Panc1 (cell line): ENCODE measurements around the gene RPS18. TPM values are rescaled to one million over a fixed set of nuclear protein-coding genes. Genes with fewer than 3 reads are reported as not detected.

ENCODE experiments used
- ATAC-seq: fragments of 200-7000 bp; cut with Tn5 transposase; 2 replicates; pipeline ENCODE4 v1.9.1; 2020; ENCODE audit warnings: mild to moderate bottlenecking, moderate library complexity
- BruUV-seq: library from RNA; stranded (reverse); fragments of 400-500 nt; replicated peaks from 2 replicates; lab custom pipeline; 2021; lab: Mats Ljungman, UMichigan
- CTCF ChIA-PET: fragments of 300-600 bp; sonication (Branson Sonifier 250); formaldehyde crosslinking; loops from one replicate; lab custom pipeline; 2022; ENCODE audit warnings: antibody characterized with exemption; lab: Charles Lee
- POLR2A ChIA-PET: fragments of 300-600 bp; sonication (Branson Sonifier 250); formaldehyde crosslinking; loops from one replicate; lab custom pipeline; 2022; ENCODE audit warnings: antibody characterized with exemption; lab: Charles Lee
- DNase-seq: peaks from one replicate; pipeline ENCODE4 v3.0.0-alpha.2; 2010; ENCODE audit warnings: low read depth, low spot score
- H3K27ac ChIP-seq: 2 replicates; pipeline ENCODE4 v1.5.1; 2011; ENCODE audit warnings: mild to moderate bottlenecking, low read length, inconsistent platforms
- H3K27me3 ChIP-seq: fragments of 200-500 bp; sonication (Bioruptor generic); 2 replicates; pipeline ENCODE4 v1.6.0; 2014; ENCODE audit warnings: low read length, inconsistent platforms; ENCODE audit not compliant: control insufficient read depth, insufficient read depth
- H3K36me3 ChIP-seq: fragments of 200-500 bp; sonication (Bioruptor generic); 2 replicates; pipeline ENCODE4 v1.5.1; 2014; ENCODE audit warnings: inconsistent platforms, mild to moderate bottlenecking, low read length, moderate library complexity; ENCODE audit not compliant: control insufficient read depth, insufficient read depth
- H3K4me1 ChIP-seq: 2 replicates; pipeline ENCODE4 v1.5.1; 2011; ENCODE audit warnings: inconsistent platforms, mild to moderate bottlenecking, low read length, moderate library complexity; ENCODE audit not compliant: control insufficient read depth, insufficient read depth
- H3K4me3 ChIP-seq, 2 experiments: 2 replicates each; pipeline ENCODE4 v1.5.1; 2011 to 2012; ENCODE audit warnings: low read depth in 2 of 2, low read length in 2 of 2, mild to moderate bottlenecking in 2 of 2, inconsistent platforms in 1 of 2, moderate library complexity in 1 of 2
- H3K9me3 ChIP-seq: fragments of 200-500 bp; sonication (Bioruptor generic); 2 replicates; pipeline ENCODE4 v1.5.1; 2014; ENCODE audit warnings: low read depth, mild to moderate bottlenecking, inconsistent platforms, low read length, moderate library complexity; ENCODE audit not compliant: control insufficient read depth, insufficient read depth
- POLR2AphosphoS5 ChIP-seq: IDR thresholded peaks from 2 replicates; pipeline ENCODE4 v1.6.1; 2012; ENCODE audit warnings: mild to moderate bottlenecking, low read depth, low read length, moderate library complexity
- REST ChIP-seq, 2 experiments: IDR thresholded peaks; 2 replicates each; pipeline ENCODE4 v1.6.1; 2011 to 2012; ENCODE audit warnings: low read depth in 2 of 2, control low read depth in 1 of 2, low read length in 1 of 2, mild to moderate bottlenecking in 1 of 2, moderate library complexity in 1 of 2; ENCODE audit not compliant: insufficient read depth in 1 of 2
- SIN3A ChIP-seq: IDR thresholded peaks from 2 replicates; pipeline ENCODE4 v1.6.1; 2012; ENCODE audit warnings: low read depth, mild to moderate bottlenecking, low read length, moderate library complexity, borderline replicate concordance; ENCODE audit not compliant: insufficient read depth
- TCF7L2 ChIP-seq: IDR thresholded peaks from 2 replicates; pipeline ENCODE4 v1.6.1; 2011; ENCODE audit warnings: mild to moderate bottlenecking, low read depth, low read length, inconsistent platforms
- in situ Hi-C: cut with HindIII; loops from 2 replicates; pipeline ENCODE4 v1.10.0; 2016; ENCODE audit warnings: low sequenced_read_pairs, low pct_unique_long_range_greater_than_20kb
- intact Hi-C: fragments of 100-400 bp; cut with micrococcal nuclease; formaldehyde crosslinking; loops from one replicate; pipeline ENCODE4 v1.10.0; 2022; ENCODE audit not compliant: unreplicated experiment
- total RNA-seq: library from RNA; stranded (reverse); gene quantifications from one replicate; pipeline ENCODE4 v1.2.1, GENCODE V29; 2021; ENCODE audit not compliant: unreplicated experiment
- TF ChIP-seq, protein P1 (sequence below): fragments of 450-650 bp; IDR thresholded peaks from 2 replicates; pipeline ENCODE4 v1.5.1; 2017; ENCODE audit warnings: mild to moderate bottlenecking

RPS18 gene
- total RNA-seq, 1 experiment from 2014 or later, result 1,987 TPM

DNA sequence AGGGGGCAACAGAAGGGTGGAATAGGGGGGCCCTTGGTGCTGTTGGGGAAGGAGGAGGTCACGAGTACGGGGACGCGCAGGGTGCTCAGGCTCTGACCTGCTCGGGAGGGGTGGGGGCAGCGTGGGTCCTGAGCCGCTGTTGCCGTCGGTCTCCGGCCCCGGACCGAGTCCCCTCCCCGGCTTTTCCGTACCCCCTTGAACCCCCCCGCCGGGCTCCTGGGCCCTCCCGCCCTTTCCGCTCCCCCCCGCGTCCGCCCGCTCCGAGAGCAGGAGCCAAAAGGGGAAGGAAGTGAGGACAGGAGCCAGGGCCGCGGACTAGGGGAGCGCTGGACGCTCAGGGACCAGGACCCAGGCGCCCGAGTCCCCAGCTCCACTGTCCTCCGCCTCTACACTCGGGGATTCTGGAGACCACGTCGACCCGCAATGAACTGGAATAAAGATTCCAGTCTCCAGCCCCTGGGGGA, 26.9 kb downstream of the RPS18 start, which contains the start of gene RGL2:
Gene RGL2, minus strand, starts transcription at position 170 of the 464 bp plus-strand sequence. CDS start 332 bp downstream, outside the sequence.
- peak; percentile 32 for ATAC-seq
- POLR2A ChIA-PET, result interaction anchor here (0.6 to 1.1 kb wide), 2 partner anchors 9 to 255 kb away, joined by 3 read pairs; partner anchors contain the start of genes PFDN6 and WDR46
- Histone ChIP-seq H3K4me3 (peak within 1 kb of the TSS; percentile 72 to 80), H3K27me3 (no peaks in the 10 kb centered on the region), H3K36me3 (peaks cover 10% of the 10 kb centered on the region), H3K9me3 (no peaks in the 10 kb centered on the region), H3K27ac (peak within 1 kb of the TSS; percentile 97), H3K4me1 (peaks cover 13% of the 10 kb centered on the region)
- no peak for TF ChIP-seq TCF7L2
- no peak for TF ChIP-seq REST (IDR thresholded peaks at IDR 0.05; ENCODE audit: insufficient read depth in 1 of 2, low read depth in 2 of 2, low read length in 1 of 2)
- no peak for TF ChIP-seq POLR2AphosphoS5
- TF ChIP-seq, protein P1, sequence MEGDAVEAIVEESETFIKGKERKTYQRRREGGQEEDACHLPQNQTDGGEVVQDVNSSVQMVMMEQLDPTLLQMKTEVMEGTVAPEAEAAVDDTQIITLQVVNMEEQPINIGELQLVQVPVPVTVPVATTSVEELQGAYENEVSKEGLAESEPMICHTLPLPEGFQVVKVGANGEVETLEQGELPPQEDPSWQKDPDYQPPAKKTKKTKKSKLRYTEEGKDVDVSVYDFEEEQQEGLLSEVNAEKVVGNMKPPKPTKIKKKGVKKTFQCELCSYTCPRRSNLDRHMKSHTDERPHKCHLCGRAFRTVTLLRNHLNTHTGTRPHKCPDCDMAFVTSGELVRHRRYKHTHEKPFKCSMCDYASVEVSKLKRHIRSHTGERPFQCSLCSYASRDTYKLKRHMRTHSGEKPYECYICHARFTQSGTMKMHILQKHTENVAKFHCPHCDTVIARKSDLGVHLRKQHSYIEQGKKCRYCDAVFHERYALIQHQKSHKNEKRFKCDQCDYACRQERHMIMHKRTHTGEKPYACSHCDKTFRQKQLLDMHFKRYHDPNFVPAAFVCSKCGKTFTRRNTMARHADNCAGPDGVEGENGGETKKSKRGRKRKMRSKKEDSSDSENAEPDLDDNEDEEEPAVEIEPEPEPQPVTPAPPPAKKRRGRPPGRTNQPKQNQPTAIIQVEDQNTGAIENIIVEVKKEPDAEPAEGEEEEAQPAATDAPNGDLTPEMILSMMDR, result no peak
- no peak for TF ChIP-seq SIN3A
- CTCF ChIA-PET, result interaction anchor here (0.6 to 1.6 kb wide), 3 partner anchors 19 to 84 kb away, joined by 5 to 9 read pairs (median 5); partner anchors contain the start of genes B3GALT4 and ZBTB22
- DNase-seq, result no peak
- no TSS peak for BruUV-seq
- intact Hi-C loops (no loop called here), in situ Hi-C loops (no loop called here)

- CTCF ChIA-PET, result interaction anchor here (0.6 to 1.6 kb wide), 4 partner anchors 18 to 187 kb away, joined by 5 to 9 read pairs (median 7); partner anchors contain the start of genes B3GALT4 and ZBTB22
- ATAC-seq (peak; percentile 81), DNase-seq (no peak)
- Histone ChIP-seq H3K4me3 (peak overlapping the region; percentile 72 to 80), H3K9me3 (no peaks in the 10 kb centered on the region), H3K36me3 (peaks cover 10% of the 10 kb centered on the region), H3K27ac (peak overlapping the region; percentile 97), H3K4me1 (peaks cover 13% of the 10 kb centered on the region), H3K27me3 (no peaks in the 10 kb centered on the region)
- intact Hi-C loops (no loop called here), in situ Hi-C loops (no loop called here)
- TF ChIP-seq POLR2AphosphoS5, result peak; percentile 94
- peak; percentile 78 for TF ChIP-seq SIN3A
- TF ChIP-seq, protein P1, result peak; percentile 91
- peak; percentile 43 to 69; a peak in 2 of 4 replicates for TF ChIP-seq REST (IDR thresholded peaks at IDR 0.05; ENCODE audit: insufficient read depth in 1 of 2, low read depth in 2 of 2, low read length in 1 of 2)
- no peak; the same call in 1 of the 2 replicates for TF ChIP-seq TCF7L2
- BruUV-seq, result TSS peak; percentile 96
- POLR2A ChIA-PET, result interaction anchor here (0.5 to 1.1 kb wide), 4 partner anchors 10 to 327 kb away, joined by 3 to 6 read pairs (median 4); partner anchors contain the start of genes PFDN6, WDR46 and ZBTB22
These were observed 27.5 kb downstream of the RPS18 start for GRCh38 chr6:33299237-33299944.
